HG03025 (cell line): ENCODE results near the gene DDX56.
"Not testable (repeated sequence)": the region's sequence is repeated elsewhere in the genome, so short reads cannot be mapped to it uniquely, and the experiment has no call there.

ENCODE experiments used
- ATAC-seq: cut with Tn5 transposase; IDR thresholded peaks from one replicate; pipeline ENCODE4 v1.9.1; 2021; ENCODE audit warnings: mild to moderate bottlenecking, moderate library complexity; ENCODE audit not compliant: unreplicated experiment, low FRiP score

DDX56 gene

DNA sequence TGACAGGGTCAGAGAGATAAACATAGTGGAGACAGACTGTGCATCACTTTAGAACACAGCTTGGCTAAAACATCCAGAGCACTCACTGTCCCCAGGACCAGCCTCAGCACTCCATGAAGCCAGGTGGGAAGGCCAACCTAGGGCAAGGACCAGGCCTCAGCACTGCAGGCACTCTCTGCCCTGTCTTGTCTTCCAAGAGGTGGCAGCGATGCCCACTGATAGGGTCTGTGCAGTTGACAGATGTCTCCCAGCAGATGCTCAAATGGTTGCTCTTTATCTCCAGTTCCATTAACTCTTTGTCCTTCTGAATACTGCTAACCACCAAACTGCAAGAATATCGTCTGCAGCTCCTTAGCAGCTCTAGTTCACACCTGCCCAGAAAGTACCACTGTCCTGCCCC is 9.1 kb downstream of the DDX56 start:
- ATAC-seq: no peak

DNA sequence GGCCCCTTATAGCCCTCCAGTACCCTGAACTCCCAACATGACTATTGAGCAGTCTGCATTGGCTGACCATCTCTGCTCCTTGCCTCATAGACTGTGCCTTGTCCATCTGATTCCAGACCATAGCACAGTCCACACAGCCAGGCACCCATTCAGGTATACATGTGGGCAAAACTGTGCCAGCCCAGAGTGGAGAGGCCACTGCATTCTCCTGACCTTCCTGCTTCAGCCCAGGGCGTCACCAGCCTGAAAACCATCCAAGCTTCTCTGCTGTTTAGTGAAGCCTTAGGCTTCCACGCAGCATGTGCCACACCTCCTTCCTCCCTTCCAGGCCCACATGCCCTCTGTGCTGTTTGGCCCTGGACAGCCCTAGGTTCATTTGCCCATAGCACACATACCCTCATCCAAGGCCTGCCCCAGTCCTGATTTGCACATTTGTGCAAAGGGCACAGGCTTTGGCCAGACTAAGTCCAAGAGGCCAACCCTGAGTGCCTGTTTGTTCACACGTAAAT is 10.5 kb downstream of the DDX56 start:
- no peak for ATAC-seq

- ATAC-seq: not testable (repeated sequence)
Measured at GRCh38 chr7:44562622-44562962, 11.1 kb downstream of the DDX56 start.

- ATAC-seq: no peak
Measured at GRCh38 chr7:44561962-44562621, 11.6 kb downstream of the DDX56 start.

GRCh38 chr7:44561481-44561880 is 12.2 kb downstream of the DDX56 start:
- no peak for ATAC-seq

GRCh38 chr7:44559485-44559884 is 14.2 kb downstream of the DDX56 start:
- no peak for ATAC-seq

GRCh38 chr7:44557485-44557884 is 16.2 kb downstream of the DDX56 start:
- no peak for ATAC-seq

DNA sequence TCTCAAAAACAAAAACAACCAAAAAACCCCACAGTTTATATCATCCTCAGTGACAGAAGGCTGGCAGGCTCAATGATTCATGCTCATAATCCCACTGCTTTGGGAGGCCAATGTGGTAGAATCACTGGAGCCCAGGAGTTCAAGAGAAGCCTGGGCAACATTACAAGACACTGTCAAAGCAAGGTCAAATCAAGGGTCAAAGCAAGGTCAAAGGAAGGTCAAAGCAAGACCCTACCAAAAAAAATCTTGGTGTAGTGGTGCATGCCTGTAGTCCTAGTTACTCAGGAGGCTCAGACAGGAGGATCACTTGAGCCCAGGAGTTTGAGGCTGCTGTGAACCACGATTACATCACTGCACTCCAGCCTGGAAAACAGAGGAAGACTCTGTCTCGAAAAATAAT is 18.4 kb downstream of the DDX56 start:
- ATAC-seq: no peak

DNA sequence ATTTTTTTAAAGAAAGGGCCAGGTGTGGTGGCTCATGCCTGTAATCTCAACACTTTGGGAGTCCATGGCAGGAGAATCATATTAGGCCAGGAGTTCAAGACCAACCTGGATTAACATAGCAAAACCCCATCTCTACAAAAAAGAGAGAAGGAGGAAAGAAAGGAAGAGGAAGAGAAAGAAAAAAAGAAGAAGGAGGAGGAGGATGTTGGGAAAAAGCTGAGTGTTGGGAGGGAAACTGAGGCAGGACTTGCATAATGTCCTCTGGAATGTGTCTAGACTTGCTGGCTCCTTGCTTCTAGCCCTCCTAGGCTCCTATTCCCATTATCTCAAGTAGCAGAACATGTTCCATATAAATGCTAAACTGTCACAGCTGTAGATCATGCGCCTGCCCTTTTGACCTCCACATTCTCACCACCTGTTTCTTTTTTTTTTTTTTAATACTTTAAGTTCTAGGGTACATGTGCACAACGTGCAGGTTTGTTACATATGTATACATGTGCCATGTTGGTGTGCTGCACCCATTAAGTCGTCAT is 21.2 kb downstream of the DDX56 start:
- not testable (repeated sequence) for ATAC-seq

DNA sequence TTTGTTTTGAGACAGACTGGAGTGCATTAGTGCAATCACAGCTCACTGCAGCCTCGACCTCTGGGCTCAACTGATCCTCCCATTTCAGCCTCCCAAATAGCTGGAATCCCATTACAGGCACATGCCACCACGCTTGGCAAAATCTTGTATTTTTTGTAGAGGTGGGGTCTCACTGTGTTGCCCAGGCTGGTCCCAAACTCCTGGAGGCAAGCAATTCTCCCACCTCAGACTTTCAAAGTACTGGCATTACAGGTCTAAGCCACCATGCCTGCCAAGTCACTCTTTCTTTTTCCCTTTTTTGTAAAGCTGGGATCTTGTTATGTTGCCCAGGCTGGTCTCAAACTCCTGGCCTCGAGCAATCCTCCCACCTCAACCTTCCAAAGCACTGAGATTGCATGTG is 24.3 kb downstream of the DDX56 start:
- ATAC-seq: no peak

DNA sequence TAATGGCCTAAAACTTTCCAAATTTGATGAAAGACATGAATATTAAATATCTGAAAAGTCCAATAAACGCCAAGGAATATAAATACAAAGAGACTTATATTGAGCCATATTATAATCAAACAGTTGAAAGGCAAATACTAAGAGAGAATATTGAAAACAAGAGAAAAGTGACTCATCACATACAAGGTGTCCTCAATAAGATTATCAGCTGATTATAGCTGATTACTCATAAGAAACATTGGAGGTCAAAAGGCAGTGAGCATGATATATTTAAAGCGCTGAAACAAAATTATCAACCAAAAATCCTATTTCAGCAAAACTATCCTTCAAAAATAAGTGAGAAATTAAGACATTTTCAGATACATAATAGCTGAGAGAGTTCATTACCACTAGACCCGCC is 24.8 kb downstream of the DDX56 start:
- ATAC-seq: no peak

GRCh38 chr7:44547536-44548231 is 26.0 kb downstream of the DDX56 start:
- no peak for ATAC-seq

DNA sequence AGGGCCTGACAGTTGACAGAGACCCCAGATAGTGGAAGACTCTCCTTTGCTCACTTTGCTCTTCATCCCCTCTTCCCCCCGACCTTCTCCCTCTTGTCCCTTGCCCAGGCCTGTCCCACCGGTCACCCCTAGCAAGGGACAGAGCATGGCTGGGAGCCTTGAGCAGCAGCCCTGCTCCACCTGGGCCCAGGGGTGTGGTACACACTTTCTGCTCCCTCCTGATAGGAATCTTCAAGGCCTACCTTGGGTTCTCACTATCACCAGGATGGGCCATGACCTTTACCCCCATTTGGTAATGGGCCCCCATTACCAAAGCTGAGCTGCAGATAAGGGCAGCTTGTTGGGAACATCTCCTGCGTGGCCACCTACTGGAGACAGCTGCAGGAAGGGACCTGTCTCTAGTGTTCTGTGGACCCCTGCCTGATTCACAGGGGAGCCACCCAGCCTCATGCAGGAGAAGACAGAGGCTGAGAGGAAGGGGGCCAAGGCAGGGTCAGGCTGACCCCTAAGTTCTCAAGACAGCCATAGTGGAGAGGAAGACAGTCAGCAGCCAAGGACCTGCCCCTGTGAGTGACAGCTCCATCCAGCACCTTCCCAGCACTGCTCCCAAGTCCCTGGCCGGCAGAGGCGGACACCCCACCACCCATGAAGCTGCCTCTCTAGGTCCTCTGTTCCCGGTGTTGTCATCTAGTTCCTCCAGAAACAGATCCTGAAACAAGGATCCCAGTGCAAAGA is 31.7 kb downstream of the DDX56 start:
- ATAC-seq: no peak

DNA sequence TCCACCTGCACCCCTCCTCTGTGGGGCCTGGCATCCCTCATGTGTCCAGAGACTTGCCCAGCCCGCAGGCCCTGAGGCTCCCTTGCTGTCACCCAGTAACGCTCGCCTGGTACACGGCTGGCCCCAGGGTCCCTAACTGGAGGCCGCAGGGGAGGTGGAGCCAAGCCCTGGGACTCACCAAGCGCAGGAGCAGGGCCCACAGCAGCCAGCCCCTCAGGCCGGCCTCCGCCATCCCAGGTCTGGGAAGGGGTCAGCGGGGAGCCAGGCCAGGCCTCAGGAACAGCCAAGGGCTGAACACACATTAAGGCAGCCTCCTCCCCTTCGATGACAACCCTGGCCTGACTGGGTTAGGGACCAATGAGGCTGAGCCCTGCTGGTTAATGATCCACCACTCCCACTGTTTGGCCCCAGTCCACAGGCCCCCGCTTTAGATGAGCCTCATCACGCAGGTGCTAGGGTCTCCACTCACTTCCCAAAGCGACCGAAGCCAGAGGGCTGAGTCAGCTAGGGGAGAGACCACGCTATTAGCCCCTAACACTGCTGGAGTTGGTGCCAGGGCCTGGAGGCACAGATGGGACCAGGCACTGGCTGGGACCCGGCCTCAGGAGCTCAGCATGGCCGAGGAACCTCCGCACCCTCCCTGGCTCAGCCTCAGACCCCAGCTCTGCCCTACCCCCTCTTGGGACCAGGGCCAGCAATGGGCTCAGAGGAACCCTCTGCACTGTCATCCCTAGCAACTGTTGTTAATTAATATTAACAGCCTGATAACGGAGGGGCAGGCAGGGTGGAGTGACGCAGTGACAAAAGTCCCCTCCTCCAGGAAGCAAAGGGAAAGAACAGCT is 32.5 kb downstream of the DDX56 start, which contains the start of gene NPC1L1:
TSS of gene NPC1L1 (minus strand) at position 303 of the 842 bp plus-strand sequence. CDS start at position 232, 71 bp downstream.
- ATAC-seq: no peak

GRCh38 chr7:44540592-44541027 is 33.1 kb downstream of the DDX56 start:
- ATAC-seq: no peak

GRCh38 chr7:44539669-44540506 is 33.8 kb downstream of the DDX56 start:
- no peak for ATAC-seq

DNA sequence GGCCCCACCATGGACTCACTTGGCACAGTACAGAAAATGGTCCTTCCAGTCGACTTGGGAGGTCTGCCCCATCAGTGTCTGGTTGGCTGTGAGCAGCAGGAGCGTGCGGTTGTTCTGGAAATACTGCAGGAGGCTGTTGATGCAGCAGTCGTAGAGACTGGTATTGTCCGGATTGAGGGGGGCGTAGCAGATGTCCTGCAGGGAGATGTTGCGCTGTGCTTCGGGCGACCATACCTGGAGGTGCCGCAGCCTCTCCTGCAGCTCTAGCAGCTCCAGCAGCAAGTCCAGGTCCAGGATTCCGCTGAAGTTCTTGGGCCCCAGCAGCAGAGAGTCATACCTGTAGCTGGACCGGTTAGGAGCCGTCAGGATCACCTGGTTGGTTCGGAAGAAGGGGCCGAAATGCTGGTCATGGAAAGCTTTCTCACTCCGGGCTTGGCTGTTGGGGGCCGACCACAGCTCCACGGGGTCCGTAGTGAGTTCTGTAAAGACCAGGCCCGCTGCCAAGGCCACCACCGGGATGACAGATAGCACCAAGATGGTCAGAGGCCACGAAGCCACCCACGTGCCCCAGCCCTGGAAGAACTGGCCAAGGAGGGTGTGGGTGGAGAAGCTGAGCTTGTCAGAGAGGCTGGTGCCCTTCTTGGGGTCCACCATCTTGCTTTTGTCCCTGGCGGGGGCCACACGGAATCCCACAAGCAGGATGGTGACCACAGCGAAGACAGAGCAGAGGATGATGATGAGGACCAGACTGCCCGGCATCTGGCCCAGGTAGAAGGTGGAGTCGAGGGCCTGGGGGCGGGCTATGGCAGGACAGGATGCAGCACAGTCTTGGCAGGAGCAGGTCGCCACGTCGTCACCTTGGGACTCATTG is 34.7 kb downstream of the DDX56 start:
- no peak for ATAC-seq

DNA sequence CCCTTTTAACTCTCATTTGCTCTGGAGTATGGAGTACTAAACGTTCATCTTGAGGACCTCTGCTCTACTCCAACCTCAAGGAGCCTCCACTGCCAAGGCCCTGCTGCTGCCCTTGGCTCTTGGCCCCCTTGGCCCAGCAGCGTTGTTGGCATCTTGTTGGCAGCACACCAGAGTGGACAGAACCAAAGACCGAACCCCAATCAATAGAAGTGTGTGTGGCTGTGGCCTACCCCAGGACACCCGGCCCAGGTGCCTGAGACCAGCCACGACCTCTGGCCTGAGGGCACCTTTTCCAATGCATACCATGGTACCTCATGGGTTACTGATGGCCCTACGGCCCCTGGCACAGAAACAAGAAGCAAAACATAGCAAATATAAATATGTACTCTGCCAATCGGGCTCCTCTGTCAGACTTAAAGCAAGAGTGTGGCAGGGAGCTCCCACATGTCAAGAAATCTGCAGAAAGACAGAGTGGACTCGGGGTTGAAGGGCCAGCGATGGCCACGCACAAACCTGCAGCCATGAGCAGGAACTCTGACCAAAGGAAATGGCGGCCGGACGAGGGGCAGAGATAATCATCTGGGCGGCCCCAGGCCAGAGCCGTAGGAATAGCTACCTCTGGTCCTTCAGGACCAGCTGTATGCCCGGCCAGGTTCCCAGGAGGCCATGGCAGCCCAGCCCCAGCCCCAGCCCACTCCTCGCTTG is 35.5 kb downstream of the DDX56 start:
- no peak for ATAC-seq
